GM12892 (cell line): ENCODE results near the gene IRF9.
A peak's percentile ranks its signal among the peaks of the same experiment; 100 is the strongest.

Experiments used
- POLR2A ChIP-seq: IDR thresholded peaks from 2 replicates; pipeline ENCODE4 v1.6.1; 2011; ENCODE audit warnings: low read depth, low read length, control low read depth
- POLR2AphosphoS5 ChIP-seq: IDR thresholded peaks from 2 replicates; pipeline ENCODE4 v1.6.1; 2011; ENCODE audit warnings: low read depth, low read length, control low read depth
- TAF1 ChIP-seq: IDR thresholded peaks from 2 replicates; pipeline ENCODE4 v1.6.1; 2011; ENCODE audit warnings: low read depth, mild to moderate bottlenecking, control low read depth, low read length, borderline replicate concordance

GRCh38 chr14:24179294-24179960 lies 18.4 kb downstream of the IRF9 start:
- TF ChIP-seq POLR2A (peak; percentile 30; the same call in 1 of the 2 replicates), POLR2AphosphoS5 (peak; percentile 45; the same call in 1 of the 2 replicates), TAF1 (no peak)
